Erythroblast (primary cell): ENCODE results near the gene CHAD.

ENCODE experiments used
- DNase-seq, 2 experiments: peaks; one replicate each; lab custom pipeline; 2025; lab: John Stamatoyannopoulos, UW
- GATA1 ChIP-seq: IDR thresholded peaks from 2 replicates; pipeline ENCODE4 v1.6.1; 2011; ENCODE audit warnings: low read depth, mild to moderate bottlenecking, control low read depth, low read length, moderate library complexity
- POLR2A ChIP-seq: IDR thresholded peaks from 2 replicates; pipeline ENCODE4 v1.6.1; 2011; ENCODE audit warnings: mild to moderate bottlenecking, low read length

CHAD gene

GRCh38 chr17:50447870-50448595, 20.6 kb downstream of the CHAD start:
- TF ChIP-seq POLR2A (no peak), GATA1 (no peak)
- DNase-seq, result no peak

- no peak for DNase-seq
- TF ChIP-seq POLR2A (no peak), GATA1 (no peak)
Observed at GRCh38 chr17:50445730-50446325, 22.9 kb downstream of the CHAD start.

GRCh38 chr17:50444841-50445715, 23.6 kb downstream of the CHAD start:
- TF ChIP-seq POLR2A, result no peak
- TF ChIP-seq GATA1, result no peak
- no peak for DNase-seq

DNA sequence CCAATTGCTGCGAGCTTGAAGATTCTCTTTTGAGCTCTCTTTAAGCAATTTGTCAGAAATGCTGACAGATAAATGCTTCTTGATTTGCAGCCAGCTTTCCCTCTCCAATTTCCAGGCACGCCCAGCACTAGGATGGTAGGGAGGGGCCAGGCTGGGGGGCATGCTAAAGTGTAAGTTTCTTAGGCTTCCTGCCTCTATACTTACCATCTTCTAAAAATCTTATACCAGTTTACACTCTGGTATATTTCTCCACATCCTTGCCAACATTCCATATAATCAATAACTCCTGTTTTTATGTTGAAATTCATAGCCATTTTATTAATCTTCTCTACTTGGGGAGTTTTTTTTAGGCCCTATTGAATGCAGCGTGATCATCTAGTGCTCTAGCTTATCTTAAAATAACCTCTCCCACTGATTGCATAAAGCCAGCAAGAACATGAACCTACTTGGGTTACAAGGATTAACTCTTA, 25.1 kb downstream of the CHAD start:
- DNase-seq, result peak in 1 of 2 experiments; percentile 18

GRCh38 chr17:50440838-50441829, 27.5 kb downstream of the CHAD start:
- no peak for TF ChIP-seq POLR2A
- TF ChIP-seq GATA1, result no peak
- DNase-seq, result no peak

More for the DNA sequence above, 25.1 kb downstream of the CHAD start:
- TF ChIP-seq POLR2A (no peak), GATA1 (no peak)

- DNase-seq, result no peak
- TF ChIP-seq POLR2A (no peak), GATA1 (no peak)
Observed at GRCh38 chr17:50440172-50440837, 28.4 kb downstream of the CHAD start.

- DNase-seq, result no peak
- TF ChIP-seq POLR2A (no peak), GATA1 (no peak)
Observed at GRCh38 chr17:50439008-50439407, 29.7 kb downstream of the CHAD start.

GRCh38 chr17:50437409-50437808, 31.3 kb downstream of the CHAD start:
- no peak for DNase-seq
- no peak for TF ChIP-seq POLR2A
- no peak for TF ChIP-seq GATA1

- TF ChIP-seq POLR2A (no peak), GATA1 (no peak)
- no peak for DNase-seq
Observed at GRCh38 chr17:50432125-50432762, 36.4 kb downstream of the CHAD start.

DNA sequence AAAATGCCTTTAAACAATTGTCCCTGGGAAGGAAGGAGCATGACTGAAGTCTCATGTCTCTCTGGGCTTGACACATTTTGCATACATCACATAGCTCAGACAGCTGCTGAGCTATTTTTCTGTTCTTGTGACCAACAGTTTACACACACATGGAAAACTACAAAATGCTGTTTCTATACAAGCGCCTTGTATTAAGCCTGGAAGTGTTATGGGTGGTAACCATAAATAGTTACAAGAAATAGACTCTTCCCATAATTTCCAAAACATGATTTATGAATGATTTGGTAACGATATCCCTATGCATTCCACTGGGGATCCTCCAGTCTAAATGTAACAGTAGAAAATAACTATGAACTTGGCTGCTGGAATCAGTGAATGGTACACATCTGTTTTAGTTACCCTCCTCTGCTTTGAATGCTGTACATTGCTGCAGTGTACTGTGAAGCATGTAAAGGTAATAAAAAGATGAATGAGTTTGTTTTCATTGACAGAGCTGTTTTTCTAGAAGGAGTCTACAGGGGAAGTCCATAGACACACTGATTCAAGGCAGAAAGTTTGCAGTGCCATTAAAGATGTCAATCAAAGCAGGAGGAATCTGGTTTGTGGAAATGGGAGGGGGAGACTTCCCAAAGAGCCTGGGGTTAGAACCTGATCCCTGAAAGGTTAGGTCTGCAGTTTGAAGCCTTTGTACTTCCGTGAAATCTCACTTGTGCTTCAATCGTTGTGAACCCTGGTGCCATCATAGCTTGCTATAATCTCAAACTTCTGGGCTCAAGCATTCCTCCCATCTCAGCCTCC, 37.7 kb downstream of the CHAD start:
- DNase-seq, result no peak
- TF ChIP-seq GATA1, result no peak
- TF ChIP-seq POLR2A, result no peak

GRCh38 chr17:50429793-50430192, 38.9 kb downstream of the CHAD start:
- no peak for DNase-seq
- TF ChIP-seq POLR2A, result no peak
- no peak for TF ChIP-seq GATA1
